Suprapubic skin (tissue), 3 donors: ENCODE measurements around the gene CHST11.

Source experiments
- EP300 ChIP-seq: sonication (generic); formaldehyde crosslinking; IDR thresholded peaks from one replicate; pipeline ENCODE4 v1.6.1; 2017; ENCODE audit warnings: antibody characterized with exemption
- TF ChIP-seq, protein P1 (sequence below), 2 donors: fragments of 200-600 bp in 1 of 2; fragments of 450-650 bp in 1 of 2; sonication (generic) in 1 of 2; IDR thresholded peaks; one replicate each; pipeline ENCODE4 v1.5.1; 2016 to 2019; ENCODE audit warnings: antibody characterized with exemption in 2 of 2, mild to moderate bottlenecking in 1 of 2, moderate library complexity in 1 of 2

DNA sequence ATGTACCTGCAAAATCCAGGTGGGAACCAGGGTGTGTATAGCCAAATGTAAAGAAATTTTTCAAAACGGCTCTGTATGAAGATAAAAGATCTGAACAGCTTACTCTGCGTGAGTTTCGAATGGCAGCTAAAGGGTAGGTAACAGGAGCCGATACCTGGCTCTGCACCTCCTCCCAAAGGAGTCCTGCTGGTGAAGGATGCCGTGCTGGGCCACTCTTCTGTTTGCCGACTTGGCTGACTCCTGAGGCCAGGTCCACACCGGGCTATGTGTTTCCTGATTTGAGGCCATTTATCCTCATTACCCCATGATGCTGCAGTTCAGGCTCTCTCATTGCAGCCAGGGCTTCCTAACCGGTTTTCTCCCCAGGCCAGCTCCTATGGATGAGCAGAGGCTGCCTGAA is 256.7 kb downstream of the CHST11 start:
- TF ChIP-seq, protein P1, sequence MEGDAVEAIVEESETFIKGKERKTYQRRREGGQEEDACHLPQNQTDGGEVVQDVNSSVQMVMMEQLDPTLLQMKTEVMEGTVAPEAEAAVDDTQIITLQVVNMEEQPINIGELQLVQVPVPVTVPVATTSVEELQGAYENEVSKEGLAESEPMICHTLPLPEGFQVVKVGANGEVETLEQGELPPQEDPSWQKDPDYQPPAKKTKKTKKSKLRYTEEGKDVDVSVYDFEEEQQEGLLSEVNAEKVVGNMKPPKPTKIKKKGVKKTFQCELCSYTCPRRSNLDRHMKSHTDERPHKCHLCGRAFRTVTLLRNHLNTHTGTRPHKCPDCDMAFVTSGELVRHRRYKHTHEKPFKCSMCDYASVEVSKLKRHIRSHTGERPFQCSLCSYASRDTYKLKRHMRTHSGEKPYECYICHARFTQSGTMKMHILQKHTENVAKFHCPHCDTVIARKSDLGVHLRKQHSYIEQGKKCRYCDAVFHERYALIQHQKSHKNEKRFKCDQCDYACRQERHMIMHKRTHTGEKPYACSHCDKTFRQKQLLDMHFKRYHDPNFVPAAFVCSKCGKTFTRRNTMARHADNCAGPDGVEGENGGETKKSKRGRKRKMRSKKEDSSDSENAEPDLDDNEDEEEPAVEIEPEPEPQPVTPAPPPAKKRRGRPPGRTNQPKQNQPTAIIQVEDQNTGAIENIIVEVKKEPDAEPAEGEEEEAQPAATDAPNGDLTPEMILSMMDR (IDR thresholded peaks at IDR 0.05), result no peak
- no peak for TF ChIP-seq EP300
